MM.1S (cell line): Measurements from ENCODE around the gene DACT3.
A peak's percentile ranks its signal among the peaks of the same experiment; 100 is the strongest.

Experiments
- DNase-seq: peaks from one replicate; pipeline ENCODE4 v3.0.0-alpha.2; 2015
- H2AFZ ChIP-seq: fragments of 300-600 bp; sonication (generic); 2 replicates; pipeline ENCODE4 v1.6.0; 2016; ENCODE audit warnings: antibody characterized with exemption, low read length
- H3F3A ChIP-seq: fragments of 300-600 bp; sonication (generic); 2 replicates; pipeline ENCODE4 v1.6.1; 2016; ENCODE audit warnings: mild to moderate bottlenecking, antibody characterized with exemption, low read length, moderate library complexity, mixed read lengths; ENCODE audit not compliant: insufficient read depth
- H3K27ac ChIP-seq: fragments of 300-600 bp; sonication (generic); 2 replicates; pipeline ENCODE4 v1.5.1; 2016; ENCODE audit warnings: mild to moderate bottlenecking, low read length
- H3K27me3 ChIP-seq: fragments of 300-600 bp; sonication (generic); replicated peaks from 2 replicates; pipeline ENCODE4 v1.6.0; 2016; ENCODE audit warnings: low read length; ENCODE audit not compliant: insufficient read depth
- H3K36me3 ChIP-seq: fragments of 300-600 bp; sonication (generic); replicated peaks from 2 replicates; pipeline ENCODE4 v1.6.1; 2016; ENCODE audit warnings: mild to moderate bottlenecking, low read length, mixed read lengths; ENCODE audit not compliant: insufficient read depth
- H3K4me1 ChIP-seq: fragments of 300-600 bp; sonication (generic); 2 replicates; pipeline ENCODE4 v1.6.1; 2016; ENCODE audit warnings: low read length, mixed read lengths
- H3K4me2 ChIP-seq: fragments of 300-600 bp; sonication (generic); 2 replicates; pipeline ENCODE4 v1.6.0; 2016; ENCODE audit warnings: low read depth, low read length
- H3K4me3 ChIP-seq: fragments of 300-600 bp; sonication (generic); 2 replicates; pipeline ENCODE4 v1.5.1; 2016; ENCODE audit warnings: low read length, mixed read lengths
- H3K79me2 ChIP-seq: fragments of 300-600 bp; sonication (generic); 2 replicates; pipeline ENCODE4 v1.6.1; 2016; ENCODE audit warnings: mixed run types, low read length, mixed read lengths
- H3K9ac ChIP-seq: fragments of 300-600 bp; sonication (generic); 2 replicates; pipeline ENCODE4 v1.6.1; 2016; ENCODE audit warnings: low read length, mixed read lengths
- H3K9me2 ChIP-seq: fragments of 300-600 bp; sonication (generic); replicated peaks from 2 replicates; pipeline ENCODE4 v1.6.1; 2016; ENCODE audit warnings: mild to moderate bottlenecking, low read length, mixed read lengths; ENCODE audit not compliant: insufficient read depth
- H3K9me3 ChIP-seq: fragments of 300-600 bp; sonication (generic); replicated peaks from 2 replicates; pipeline ENCODE4 v1.6.1; 2016; ENCODE audit warnings: mild to moderate bottlenecking, low read length, mixed read lengths; ENCODE audit not compliant: insufficient read depth
- H4K20me1 ChIP-seq: fragments of 300-600 bp; sonication (generic); 2 replicates; pipeline ENCODE4 v1.6.1; 2016; ENCODE audit warnings: mild to moderate bottlenecking, low read length, moderate library complexity, mixed read lengths; ENCODE audit not compliant: insufficient read depth
- CTCF ChIP-seq: fragments of 300-600 bp; sonication (generic); IDR thresholded peaks from 2 replicates; pipeline ENCODE4 v1.5.1; 2016; ENCODE audit warnings: antibody characterized with exemption, low read length, mixed read lengths
- EZH2 ChIP-seq: fragments of 300-600 bp; sonication (generic); optimal IDR thresholded peaks from 2 replicates; pipeline ENCODE3; 2017; ENCODE audit warnings: low read depth, mild to moderate bottlenecking, antibody characterized with exemption, low read length, mixed read lengths
- EZH2phosphoT487 ChIP-seq: fragments of 300-600 bp; sonication (generic); IDR thresholded peaks from 2 replicates; pipeline ENCODE4 v1.6.1; 2018; ENCODE audit warnings: antibody characterized with exemption, low read length

Gene DACT3

GRCh38 chr19:46618670-46619231 is 42.2 kb downstream of the DACT3 start:
- H3K27ac ChIP-seq = no peak overlapping the region
- DNase-seq = no peak
- H3K9me3 ChIP-seq = no peaks in the 10 kb centered on the region
- peaks cover 92% of the 10 kb centered on the region for H3K27me3 ChIP-seq
- TF ChIP-seq EZH2phosphoT487 (no peak), EZH2 (no peak), CTCF (no peak)
- no peaks in the 10 kb centered on the region for H3F3A ChIP-seq
- no peaks in the 10 kb centered on the region for H3K9me2 ChIP-seq
- no peaks in the 10 kb centered on the region for H3K36me3 ChIP-seq
- H3K79me2 ChIP-seq = no peaks in the 10 kb centered on the region
- H4K20me1 ChIP-seq = peaks cover 2% of the 10 kb centered on the region; the same call in 1 of the 2 replicates
- no peak overlapping the region for H3K9ac ChIP-seq
- no peak overlapping the region for H3K4me3 ChIP-seq
- peaks cover 9% of the 10 kb centered on the region; the same call in 1 of the 2 replicates for H3K4me1 ChIP-seq
- H2AFZ ChIP-seq = no peak overlapping the region
- no peak overlapping the region for H3K4me2 ChIP-seq

- H3F3A ChIP-seq = no peaks in the 10 kb centered on the region; the same call in 1 of the 2 replicates
- H3K79me2 ChIP-seq = no peaks in the 10 kb centered on the region
- no peak overlapping the region for H2AFZ ChIP-seq
- peaks cover 88% of the 10 kb centered on the region for H3K27me3 ChIP-seq
- H4K20me1 ChIP-seq = peaks cover 2% of the 10 kb centered on the region; the same call in 1 of the 2 replicates
- DNase-seq = no peak
- H3K27ac ChIP-seq = no peak overlapping the region
- no peaks in the 10 kb centered on the region for H3K36me3 ChIP-seq
- H3K9me3 ChIP-seq = no peaks in the 10 kb centered on the region
- H3K4me2 ChIP-seq = no peak overlapping the region
- H3K9me2 ChIP-seq = no peaks in the 10 kb centered on the region
- H3K4me1 ChIP-seq = peaks cover 9% of the 10 kb centered on the region; the same call in 1 of the 2 replicates
- H3K9ac ChIP-seq = no peak overlapping the region
- no peak overlapping the region for H3K4me3 ChIP-seq
- TF ChIP-seq EZH2 (no peak), EZH2phosphoT487 (no peak), CTCF (no peak)
Observed at GRCh38 chr19:46617601-46618000, 43.4 kb downstream of the DACT3 start.

GRCh38 chr19:46616631-46617322 is 44.2 kb downstream of the DACT3 start:
- H3K4me1 ChIP-seq = peaks cover 13% of the 10 kb centered on the region
- H3K9me2 ChIP-seq = no peaks in the 10 kb centered on the region
- H3K9me3 ChIP-seq = no peaks in the 10 kb centered on the region
- peaks cover 5% of the 10 kb centered on the region for H4K20me1 ChIP-seq
- no peaks in the 10 kb centered on the region for H3K36me3 ChIP-seq
- H3K79me2 ChIP-seq = no peaks in the 10 kb centered on the region
- no peak overlapping the region for H3K4me3 ChIP-seq
- H3K9ac ChIP-seq = no peak overlapping the region
- DNase-seq = no peak
- H3K4me2 ChIP-seq = peak overlapping the region; percentile 4; the same call in 1 of the 2 replicates
- no peak overlapping the region for H3K27ac ChIP-seq
- peaks cover 88% of the 10 kb centered on the region for H3K27me3 ChIP-seq
- peaks cover 4% of the 10 kb centered on the region for H3F3A ChIP-seq
- no peak for TF ChIP-seq EZH2
- peak; percentile 48 for TF ChIP-seq CTCF
- no peak overlapping the region for H2AFZ ChIP-seq
